Small intestine (tissue), 7 donors: Measurements from ENCODE around the gene PCDH15. TPM values are rescaled to one million over a fixed set of nuclear protein-coding genes. Genes with fewer than 3 reads are reported as not detected.
"Not testable (repeated sequence)": the region's sequence is repeated elsewhere in the genome, so short reads cannot be mapped to it uniquely, and the experiment has no call there.

Experiments used
- DNase-seq, 2 donors: peaks; one replicate each; pipeline versions ENCODE4 v3.0.0 to v3.0.0-alpha.2; 2013
- FAIRE-seq: peaks from 2 replicates; lab custom pipeline; 2012; peaks lifted over from hg19 to GRCh38; lab: Jason Lieb, UNC
- H3K27ac ChIP-seq, 3 donors: one replicate each; pipeline ENCODE4 v1.5.1; 2013; ENCODE audit warnings: low read length in 2 of 3, mild to moderate bottlenecking in 2 of 3, control low read depth in 1 of 3, inconsistent platforms in 1 of 3, low read depth in 1 of 3, moderate library complexity in 1 of 3
- H3K27me3 ChIP-seq, 3 donors: one replicate each; pipeline ENCODE4 v1.6.1; 2013; ENCODE audit warnings: low read length in 3 of 3, inconsistent platforms in 1 of 3; ENCODE audit not compliant: control insufficient read depth in 3 of 3, insufficient read depth in 3 of 3
- H3K36me3 ChIP-seq, 3 donors: one replicate each; pipeline ENCODE4 v1.6.1; 2013; ENCODE audit warnings: low read length in 3 of 3, inconsistent platforms in 1 of 3, low read depth in 1 of 3, mild to moderate bottlenecking in 1 of 3, moderate library complexity in 1 of 3; ENCODE audit not compliant: control insufficient read depth in 3 of 3, insufficient read depth in 2 of 3
- H3K4me1 ChIP-seq, 3 donors: one replicate each; pipeline ENCODE4 v1.6.1; 2013; ENCODE audit warnings: low read length in 2 of 3, inconsistent platforms in 1 of 3, low read depth in 1 of 3, mild to moderate bottlenecking in 1 of 3, moderate library complexity in 1 of 3; ENCODE audit not compliant: control insufficient read depth in 3 of 3, insufficient read depth in 2 of 3
- H3K4me3 ChIP-seq, 3 donors: one replicate each; pipeline ENCODE4 v1.5.1; 2013; ENCODE audit warnings: low read length in 3 of 3, control low read depth in 1 of 3, inconsistent platforms in 1 of 3, low read depth in 1 of 3, mild to moderate bottlenecking in 1 of 3, moderate library complexity in 1 of 3
- H3K9me3 ChIP-seq, 2 donors: one replicate each; pipeline ENCODE4 v1.6.1; 2013; ENCODE audit warnings: low read depth in 1 of 2, low read length in 1 of 2; ENCODE audit not compliant: control insufficient read depth in 2 of 2, insufficient read depth in 1 of 2
- WGBS, 3 donors: extraction: QIAGEN DNeasy Blood & Tissue Kit; methylation state at CpG; one replicate each; pipeline ENCODE4 v1.1.7; 2013; 5-methylcytosine and 5-hydroxymethylcytosine counted together
- polyA plus RNA-seq, 4 donors: library from polyadenylated mRNA; stranded (reverse) in 3 of 4; unstranded in 1 of 4; fragments of 200-250 nt in 3 of 4; fragments of 120-200 nt in 1 of 4; gene quantifications; one replicate each; pipeline versions ENCODE4 v1.2.1 to v1.2.3, GENCODE V29; 2013
- donor health status: healthy with polysubstance abuse.
- donor health status: control.
- donor health status: control.
- donor health status: Bipolar disorder and iron deficiency.
- donor health status: healthy.

PCDH15 gene
- polyA plus RNA-seq, 4 donors = 0.12 to 0.21 TPM; not detected in 2

DNA sequence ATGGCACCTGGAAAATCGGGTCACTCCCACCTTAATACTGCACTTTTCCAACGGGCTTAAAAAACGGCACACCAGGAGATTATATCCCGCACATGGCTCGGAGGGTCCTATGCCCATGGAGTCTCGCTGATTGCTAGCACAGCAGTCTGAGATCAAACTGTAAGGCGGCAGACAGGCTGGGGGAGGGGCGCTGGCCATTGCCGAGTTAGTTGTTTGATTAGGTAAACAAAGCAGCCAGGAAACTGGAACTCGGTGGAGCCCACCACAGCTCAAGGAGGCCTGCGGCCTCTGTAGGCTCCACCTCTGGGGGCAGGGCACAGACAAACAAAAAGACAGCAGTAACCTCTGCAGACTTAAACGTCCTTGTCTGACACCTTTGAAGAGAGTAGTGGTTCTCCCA lies 285.8 kb downstream of the PCDH15 start:
- H3K9me3 ChIP-seq, H3K4me3 ChIP-seq, H3K27me3 ChIP-seq, H3K4me1 ChIP-seq, H3K36me3 ChIP-seq, DNase-seq, H3K27ac ChIP-seq, FAIRE-seq: not testable (repeated sequence)
- 84 to 93% (median 91%) methylated on average over 12 of the region's 12 CpGs for WGBS, 3 donors

- no peak overlapping the region for H3K4me3 ChIP-seq
- no peak overlapping the region for H3K27ac ChIP-seq
- FAIRE-seq = no peak
- 68 to 74% (median 74%) methylated on average over 3 of the region's 3 CpGs for WGBS, 3 donors
- H3K4me1 ChIP-seq = no peaks in the 10 kb centered on the region
- no peaks in the 10 kb centered on the region for H3K27me3 ChIP-seq
- H3K36me3 ChIP-seq = no peaks in the 10 kb centered on the region
- DNase-seq = no peak
- H3K9me3 ChIP-seq = no peaks in the 10 kb centered on the region
Observed at GRCh38 chr10:54503863-54504262, 297.2 kb downstream of the PCDH15 start.

GRCh38 chr10:54501929-54502328 lies 299.1 kb downstream of the PCDH15 start:
- Histone ChIP-seq H3K9me3 (no peaks in the 10 kb centered on the region), H3K4me1 (no peaks in the 10 kb centered on the region), H3K27ac (no peak overlapping the region), H3K27me3 (no peaks in the 10 kb centered on the region), H3K36me3 (no peaks in the 10 kb centered on the region), H3K4me3 (no peak overlapping the region)
- DNase-seq = no peak
- no peak for FAIRE-seq

DNA sequence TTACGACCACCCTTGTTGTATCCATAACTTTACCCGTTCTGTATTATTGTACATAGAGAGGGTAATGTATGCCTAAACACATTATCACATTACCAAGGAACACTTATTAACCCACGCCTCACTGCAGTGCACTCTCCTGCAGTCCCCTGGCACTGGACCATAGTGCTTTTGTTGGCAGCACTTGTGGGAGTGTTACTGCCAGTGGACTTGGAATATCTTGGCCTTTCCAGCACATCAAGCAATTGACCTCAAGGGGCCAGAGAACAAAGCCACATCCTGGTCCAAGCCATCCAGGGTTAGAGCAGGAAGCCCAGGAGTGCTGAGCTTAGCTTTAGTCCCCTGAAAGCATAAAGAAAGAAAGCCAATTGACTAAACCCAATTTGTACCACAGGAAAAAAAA lies 304.2 kb downstream of the PCDH15 start:
- Histone ChIP-seq H3K4me1 (no peaks in the 10 kb centered on the region), H3K4me3 (no peak overlapping the region), H3K36me3 (no peaks in the 10 kb centered on the region), H3K9me3 (no peaks in the 10 kb centered on the region), H3K27me3 (no peaks in the 10 kb centered on the region), H3K27ac (no peak overlapping the region)
- FAIRE-seq (no peak), DNase-seq (no peak)
- 71 to 72% (median 72%) methylated on average over 3 of the region's 3 CpGs for WGBS, 3 donors

DNA sequence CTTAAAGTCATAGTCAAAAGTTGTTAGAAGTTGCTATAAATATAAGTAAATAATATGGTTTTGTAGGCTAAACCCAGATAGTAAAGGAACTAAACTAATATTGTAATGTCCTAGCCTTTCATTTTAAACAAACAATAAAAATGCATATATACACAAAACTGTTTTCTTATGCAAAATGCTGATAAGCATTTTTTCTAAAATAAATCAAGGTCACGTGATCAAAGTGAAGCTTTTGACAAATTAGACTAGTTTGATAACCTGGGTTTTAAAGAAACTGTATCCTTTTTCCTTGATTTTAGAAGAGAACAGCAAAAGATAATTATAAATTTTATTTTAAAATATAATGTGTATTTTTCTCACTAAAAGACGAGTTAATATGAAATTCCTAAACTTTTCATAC lies 313.3 kb downstream of the PCDH15 start:
- no peaks in the 10 kb centered on the region for H3K36me3 ChIP-seq
- no peak overlapping the region for H3K27ac ChIP-seq
- H3K27me3 ChIP-seq = no peaks in the 10 kb centered on the region
- WGBS, 3 donors = 68 to 76% (median 70%) methylated on average over 2 of the region's 2 CpGs
- no peaks in the 10 kb centered on the region for H3K4me1 ChIP-seq
- H3K9me3 ChIP-seq = no peaks in the 10 kb centered on the region
- DNase-seq = no peak
- FAIRE-seq = no peak
- H3K4me3 ChIP-seq = no peak overlapping the region

- 42 to 64% (median 54%) methylated on average over 2 of the region's 2 CpGs for WGBS, 3 donors
- no peak for FAIRE-seq
- DNase-seq = no peak
- Histone ChIP-seq H3K4me1 (no peaks in the 10 kb centered on the region), H3K27me3 (no peaks in the 10 kb centered on the region), H3K4me3 (no peak overlapping the region), H3K36me3 (no peaks in the 10 kb centered on the region), H3K27ac (no peak overlapping the region), H3K9me3 (no peaks in the 10 kb centered on the region)
Observed at GRCh38 chr10:54485971-54486370, 315.1 kb downstream of the PCDH15 start.

GRCh38 chr10:54484186-54484585 lies 316.8 kb downstream of the PCDH15 start:
- DNase-seq = no peak
- FAIRE-seq = no peak
- Histone ChIP-seq H3K36me3 (no peaks in the 10 kb centered on the region), H3K4me3 (no peak overlapping the region), H3K27ac (no peak overlapping the region), H3K9me3 (no peaks in the 10 kb centered on the region), H3K4me1 (no peaks in the 10 kb centered on the region), H3K27me3 (no peaks in the 10 kb centered on the region)
- WGBS, 3 donors = 89 to 93% (median 90%) methylated on average over 1 of the region's 1 CpG

DNA sequence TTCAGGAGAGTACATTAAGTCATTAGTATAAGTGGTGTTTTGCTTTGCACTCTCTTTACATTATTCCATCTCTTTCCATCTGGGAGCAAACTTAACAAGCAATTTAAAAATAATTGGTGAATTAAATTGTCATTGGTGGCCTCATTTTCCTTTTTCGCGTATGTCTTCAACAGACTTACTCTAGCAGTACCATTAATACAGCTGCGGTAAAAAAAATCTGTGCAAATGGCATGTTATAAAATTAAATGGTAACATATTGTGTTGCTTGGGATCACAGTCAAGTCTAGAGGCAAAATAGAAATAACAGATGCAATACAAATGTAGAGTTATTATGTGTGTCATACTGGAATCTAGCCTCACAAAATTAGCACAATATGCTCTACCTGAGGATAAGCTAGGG lies 322.4 kb downstream of the PCDH15 start:
- Histone ChIP-seq H3K27ac (no peak overlapping the region), H3K9me3 (no peaks in the 10 kb centered on the region), H3K4me3 (no peak overlapping the region), H3K36me3 (no peaks in the 10 kb centered on the region), H3K27me3 (no peaks in the 10 kb centered on the region), H3K4me1 (no peaks in the 10 kb centered on the region)
- 92 to 99% (median 96%) methylated on average over 3 of the region's 3 CpGs for WGBS, 3 donors
- FAIRE-seq (no peak), DNase-seq (no peak)

- DNase-seq (no peak), FAIRE-seq (no peak)
- Histone ChIP-seq H3K9me3 (no peaks in the 10 kb centered on the region), H3K27ac (no peak overlapping the region), H3K4me1 (no peaks in the 10 kb centered on the region), H3K27me3 (no peaks in the 10 kb centered on the region), H3K36me3 (no peaks in the 10 kb centered on the region), H3K4me3 (no peak overlapping the region)
- 88 to 92% (median 91%) methylated on average over 4 of the region's 4 CpGs for WGBS, 3 donors
Observed at GRCh38 chr10:54477738-54478137, 323.3 kb downstream of the PCDH15 start.
